H1 (cell line): ENCODE results near the gene NFIA. TPM values are rescaled to one million over a fixed set of nuclear protein-coding genes. Genes with fewer than 3 reads are reported as not detected.

Experiments used
- CTCF ChIA-PET: fragments of 300-600 bp; sonication (Branson Sonifier 250); formaldehyde crosslinking; loops from one replicate; lab custom pipeline; 2021; ENCODE audit not compliant: partially characterized antibody; lab: Charles Lee
- POLR2A ChIA-PET: fragments of 300-600 bp; sonication (Branson Sonifier 250); formaldehyde crosslinking; loops from one replicate; lab custom pipeline; 2021; ENCODE audit warnings: inconsistent platforms; ENCODE audit not compliant: partially characterized antibody; lab: Charles Lee
- DNase-seq, 2 experiments: peaks; one replicate each; pipeline versions ENCODE4 v3.0.0 to v3.0.0-alpha.2; 2010 to 2022; ENCODE audit warnings: low spot score in 2 of 2, low read depth in 1 of 2, mixed read lengths in 1 of 2
- FAIRE-seq: peaks from 2 replicates; lab custom pipeline; 2011; peaks lifted over from hg19 to GRCh38; lab: Jason Lieb, UNC
- H2AFZ ChIP-seq: 2 replicates; pipeline ENCODE4 v1.8.1; 2012; ENCODE audit warnings: low read length, inconsistent platforms
- H2AK5ac ChIP-seq: 2 replicates; pipeline ENCODE4 v1.6.1; 2013; ENCODE audit warnings: low read depth, low read length
- H2BK120ac ChIP-seq: replicated peaks from 2 replicates; pipeline ENCODE3; 2013; ENCODE audit warnings: low read depth, low read length, inconsistent platforms
- H2BK12ac ChIP-seq: 2 replicates; pipeline ENCODE4 v1.6.1; 2013; ENCODE audit warnings: low read depth, low read length
- H2BK15ac ChIP-seq: 2 replicates; pipeline ENCODE4 v1.6.1; 2013; ENCODE audit warnings: low read length
- H2BK20ac ChIP-seq: 2 replicates; pipeline ENCODE4 v1.6.1; 2013; ENCODE audit warnings: low read length
- H2BK5ac ChIP-seq: 2 replicates; pipeline ENCODE4 v1.6.1; 2013; ENCODE audit warnings: low read depth, low read length
- H3K14ac ChIP-seq: 2 replicates; pipeline ENCODE4 v1.6.1; 2013; ENCODE audit warnings: inconsistent platforms; ENCODE audit not compliant: insufficient read length
- H3K18ac ChIP-seq: 2 replicates; pipeline ENCODE4 v1.6.1; 2013; ENCODE audit warnings: low read length; ENCODE audit errors: extremely low read depth
- H3K23ac ChIP-seq: 2 replicates; pipeline ENCODE4 v1.6.1; 2013; ENCODE audit warnings: inconsistent platforms; ENCODE audit not compliant: insufficient read length
- H3K23me2 ChIP-seq: 2 replicates; pipeline ENCODE4 v1.6.1; 2013; ENCODE audit warnings: low read depth, low read length
- H3K27ac ChIP-seq: 2 replicates; pipeline ENCODE4 v1.6.1; 2011; ENCODE audit warnings: low read depth, low read length, inconsistent platforms
- H3K27me3 ChIP-seq, 4 experiments: replicated peaks in 1 of 4; 1 replicate in 1 of 4; 2 replicates in 3 of 4; pipeline versions ENCODE4 v1.6.1 to v1.8.1; 2011 to 2013; ENCODE audit warnings: low read length in 3 of 4, mild to moderate bottlenecking in 3 of 4, inconsistent platforms in 2 of 4, mixed read lengths in 2 of 4, moderate library complexity in 1 of 4; ENCODE audit not compliant: control insufficient read depth in 3 of 4, insufficient read depth in 3 of 4; ENCODE audit errors: extremely low read depth in 1 of 4
- H3K36me3 ChIP-seq, 4 experiments: 2 replicates each; pipeline versions ENCODE4 v1.6.1 to v1.8.1; 2011 to 2013; ENCODE audit warnings: mild to moderate bottlenecking in 4 of 4, low read length in 3 of 4, moderate library complexity in 2 of 4, control low read depth in 1 of 4, inconsistent platforms in 1 of 4; ENCODE audit not compliant: insufficient read depth in 4 of 4, control insufficient read depth in 2 of 4
- H3K4ac ChIP-seq: replicated peaks from 2 replicates; pipeline ENCODE3; 2013; ENCODE audit warnings: low read length, low read depth, mixed read lengths, inconsistent platforms; ENCODE audit not compliant: insufficient read length
- H3K4me1 ChIP-seq, 4 experiments: replicated peaks in 1 of 4; 1 replicate in 1 of 4; 2 replicates in 3 of 4; pipeline versions ENCODE4 v1.6.1 to v1.8.1; 2011 to 2013; ENCODE audit warnings: low read length in 3 of 4, inconsistent platforms in 2 of 4, mixed read lengths in 1 of 4; ENCODE audit not compliant: insufficient read depth in 4 of 4, control insufficient read depth in 3 of 4
- H3K4me2 ChIP-seq, 2 experiments: 2 replicates each; pipeline versions ENCODE4 v1.6.1 to v1.8.1; 2011 to 2013; ENCODE audit warnings: low read depth in 2 of 2, low read length in 2 of 2, control low read depth in 1 of 2, inconsistent platforms in 1 of 2, mild to moderate bottlenecking in 1 of 2; ENCODE audit not compliant: insufficient read depth in 1 of 2
- H3K4me3 ChIP-seq, 4 experiments: fragments of 200-600, 300-600 bp in 1 of 4; sonication (generic), shearing (Covaris generic), sonication (Bioruptor Twin) in 1 of 4; 2 replicates each; pipeline versions ENCODE4 v1.5.1 to v1.8.1; 2011 to 2016; ENCODE audit warnings: low read length in 4 of 4, low read depth in 3 of 4, control low read depth in 2 of 4, inconsistent platforms in 2 of 4, mild to moderate bottlenecking in 2 of 4, mixed read lengths in 1 of 4, moderate library complexity in 1 of 4; ENCODE audit not compliant: insufficient read depth in 2 of 4; ENCODE audit errors: extremely low read depth in 1 of 4
- H3K56ac ChIP-seq: replicated peaks from 2 replicates; pipeline ENCODE3; 2013; ENCODE audit warnings: low read depth, mild to moderate bottlenecking, mixed read lengths, low read length, inconsistent platforms; ENCODE audit not compliant: insufficient read length
- H3K79me1 ChIP-seq: 2 replicates; pipeline ENCODE4 v1.6.1; 2013; ENCODE audit warnings: low read depth, low read length, control low read depth
- H3K79me2 ChIP-seq, 2 experiments: 2 replicates each; pipeline versions ENCODE4 v1.6.1 to v1.8.1; 2012 to 2013; ENCODE audit warnings: low read length in 2 of 2, mild to moderate bottlenecking in 2 of 2, inconsistent platforms in 1 of 2; ENCODE audit not compliant: insufficient read depth in 2 of 2, control insufficient read depth in 1 of 2
- H3K9ac ChIP-seq, 4 experiments: replicated peaks in 1 of 4; 1 replicate in 1 of 4; 2 replicates in 3 of 4; pipeline versions ENCODE4 v1.6.1 to v1.8.1; 2011 to 2013; ENCODE audit warnings: low read depth in 3 of 4, low read length in 3 of 4, control low read depth in 2 of 4, mild to moderate bottlenecking in 2 of 4, moderate library complexity in 2 of 4, inconsistent platforms in 1 of 4; ENCODE audit errors: extremely low read depth in 1 of 4
- H3K9me3 ChIP-seq, 2 experiments: 2 replicates each; pipeline versions ENCODE4 v1.6.1 to v1.8.1; 2012 to 2013; ENCODE audit warnings: mild to moderate bottlenecking in 2 of 2, moderate library complexity in 2 of 2, control low read depth in 1 of 2, inconsistent platforms in 1 of 2, low read depth in 1 of 2, low read length in 1 of 2, mixed read lengths in 1 of 2; ENCODE audit not compliant: insufficient read depth in 2 of 2
- H4K20me1 ChIP-seq, 2 experiments: replicated peaks in 1 of 2; 2 replicates each; pipeline versions ENCODE3 to v1.8.1; 2011 to 2013; ENCODE audit warnings: inconsistent platforms in 2 of 2, low read length in 2 of 2, mild to moderate bottlenecking in 1 of 2; ENCODE audit not compliant: insufficient read depth in 2 of 2, control insufficient read depth in 1 of 2
- H4K5ac ChIP-seq: 2 replicates; pipeline ENCODE4 v1.6.1; 2013; ENCODE audit warnings: low read length, low read depth, mixed read lengths, inconsistent platforms; ENCODE audit not compliant: insufficient read length
- H4K8ac ChIP-seq: 2 replicates; pipeline ENCODE4 v1.8.0; 2013; ENCODE audit warnings: mild to moderate bottlenecking, moderate library complexity, low read length, inconsistent platforms; ENCODE audit not compliant: insufficient read depth; ENCODE audit errors: extremely low read depth
- H4K91ac ChIP-seq: replicated peaks from 2 replicates; pipeline ENCODE3; 2013; ENCODE audit warnings: low read length, mixed read lengths, inconsistent platforms; ENCODE audit not compliant: insufficient read length
- CEBPB ChIP-seq: IDR thresholded peaks from 2 replicates; pipeline ENCODE4 v1.6.1; 2012; ENCODE audit warnings: low read depth, low read length
- KDM5A ChIP-seq: fragments of 200-600 bp; IDR thresholded peaks from 2 replicates; pipeline ENCODE4 v1.7.1; 2012; ENCODE audit warnings: mild to moderate bottlenecking, low read length, inconsistent platforms, mixed read lengths
- RNF2 ChIP-seq: fragments of 200-900, 300-1000 bp; sonication (generic); IDR thresholded peaks from 2 replicates; pipeline ENCODE4 v1.7.1; 2016; ENCODE audit warnings: borderline replicate concordance, low read depth, mild to moderate bottlenecking, antibody characterized with exemption, low read length; ENCODE audit not compliant: poor library complexity, severe bottlenecking; ENCODE audit errors: missing control alignments
- WGBS, 2 experiments: shearing (Covaris generic) in 1 of 2; methylation state at CpG; one replicate each; pipeline versions ENCODE4 v1.1.6 to v1.1.7; 2013 to 2015; ENCODE audit warnings: low lambda C conversion rate in 2 of 2, mixed read lengths in 2 of 2, inconsistent platforms in 1 of 2, low coverage in 1 of 2, missing lambda C conversion rate in 1 of 2; ENCODE audit not compliant: insufficient replicate concordance in 2 of 2, insufficient coverage in 1 of 2, insufficient read length in 1 of 2; ENCODE audit errors: extremely low coverage in 1 of 2, missing lambda C conversion rate in 1 of 2; 5-methylcytosine and 5-hydroxymethylcytosine counted together
- polyA plus RNA-seq, 7 experiments: library from polyadenylated mRNA; depleted of rRNA in 3 of 7; stranded (reverse) in 5 of 7; unstranded in 2 of 7; fragments of >200 nt in 5 of 7; fragments of 200-250 nt in 2 of 7; gene quantifications; 1 replicate in 5 of 7; 2 replicates in 1 of 7; 4 replicates in 1 of 7; pipeline versions ENCODE4 v1.2.1 to v1.2.3, GENCODE V29; 2011 to 2013; ENCODE audit warnings: missing spikeins in 2 of 7, mixed read lengths in 2 of 7
- total RNA-seq: library from RNA; stranded (reverse); fragmentation: NEBNext Ultra II Directional; extraction: Animal tissue kit (Norgen Biotek cat#: 25700); gene quantifications from 2 replicates; pipeline ENCODE4 v1.2.1, GENCODE V29; 2021
- TF ChIP-seq, protein P1 (sequence below): IDR thresholded peaks from 2 replicates; pipeline ENCODE4 v1.6.1; 2011; ENCODE audit warnings: low read depth, mild to moderate bottlenecking, low read length; ENCODE audit not compliant: insufficient read depth

Gene NFIA
- total and polyA plus RNA-seq, 2 of the 8 experiments (the other 6 are each of a cell fraction or from before 2014, with no cell fraction given): 1.8 to 2.3 TPM

DNA sequence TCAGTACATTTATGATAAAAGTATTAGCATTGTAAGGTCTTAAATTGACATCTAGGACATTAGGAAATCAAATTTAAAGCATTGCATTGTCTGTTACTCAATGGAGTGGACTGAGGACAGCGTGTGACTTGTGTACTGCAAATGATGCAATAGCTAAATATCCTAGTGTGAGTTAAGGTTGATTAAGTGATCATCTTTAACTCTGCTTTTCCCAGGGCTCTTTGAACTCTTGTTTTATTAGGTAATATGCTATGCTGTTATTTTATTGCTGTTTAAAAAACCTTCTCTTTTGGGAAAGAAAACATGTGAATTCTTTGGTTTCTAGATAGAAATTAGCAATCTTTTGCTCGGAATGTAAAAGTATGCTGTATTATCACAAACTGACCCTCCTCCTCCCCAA, 38.6 kb downstream of the NFIA start:
- ChIA-PET POLR2A (no interaction called here), CTCF (no interaction called here)
- H3K23ac ChIP-seq: no peak overlapping the region
- no peak overlapping the region for H4K91ac ChIP-seq
- H2BK120ac ChIP-seq: no peak overlapping the region
- no peak overlapping the region for H2AK5ac ChIP-seq
- TF ChIP-seq CEBPB: peak; percentile 88
- TF ChIP-seq, protein P1, sequence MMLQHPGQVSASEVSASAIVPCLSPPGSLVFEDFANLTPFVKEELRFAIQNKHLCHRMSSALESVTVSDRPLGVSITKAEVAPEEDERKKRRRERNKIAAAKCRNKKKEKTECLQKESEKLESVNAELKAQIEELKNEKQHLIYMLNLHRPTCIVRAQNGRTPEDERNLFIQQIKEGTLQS: no peak
- no peak for TF ChIP-seq RNF2
- TF ChIP-seq KDM5A: no peak
- no peak overlapping the region for H2BK5ac ChIP-seq
- no peaks in the 10 kb centered on the region for H4K20me1 ChIP-seq
- peaks cover 0 to 2% (median under 1%) of the 10 kb centered on the region in 4 experiments; a peak in 3 of 7 replicates for H3K4me1 ChIP-seq
- no peak overlapping the region for H3K18ac ChIP-seq
- 88% methylated on average over 2 of the region's 2 CpGs; no CpG with 5 or more reads in 1 of the 2 experiments for WGBS, 2 experiments
- no peak overlapping the region for H3K56ac ChIP-seq
- no peak overlapping the region for H2BK15ac ChIP-seq
- H2BK12ac ChIP-seq: no peak overlapping the region
- no peak overlapping the region for H3K27ac ChIP-seq
- DNase-seq (no peak), FAIRE-seq (no peak)
- H3K4me2 ChIP-seq: no peak overlapping the region
- no peak overlapping the region for H3K4ac ChIP-seq
- H3K4me3 ChIP-seq: no peak overlapping the region
- H2AFZ ChIP-seq: no peak overlapping the region
- H4K8ac ChIP-seq: no peak overlapping the region
- no peaks in the 10 kb centered on the region for H3K36me3 ChIP-seq
- no peaks in the 10 kb centered on the region for H3K79me1 ChIP-seq
- H4K5ac ChIP-seq: no peak overlapping the region
- H3K9me3 ChIP-seq: no peaks in the 10 kb centered on the region
- no peak overlapping the region for H2BK20ac ChIP-seq
- no peaks in the 10 kb centered on the region for H3K79me2 ChIP-seq
- H3K14ac ChIP-seq: no peak overlapping the region
- H3K9ac ChIP-seq: no peak overlapping the region
- no peaks in the 10 kb centered on the region for H3K23me2 ChIP-seq
- H3K27me3 ChIP-seq: no peaks in the 10 kb centered on the region
